SK-N-SH treated with all-trans-retinoic acid at 6 μM for 48 hours (cell line): Measurements from ENCODE around the gene CHTF18.

Experiments used
- ATAC-seq: fragments of 200-7000 bp; cut with Tn5 transposase; 3 replicates; pipeline ENCODE4 v1.9.1; 2020; ENCODE audit warnings: mild to moderate bottlenecking, moderate library complexity
- ARNTL ChIP-seq: fragments of 450-650 bp; formaldehyde crosslinking; IDR thresholded peaks from 2 replicates; pipeline ENCODE4 v1.5.0; 2020; ENCODE audit warnings: low read depth, mild to moderate bottlenecking, moderate library complexity, borderline replicate concordance
- CSDC2 ChIP-seq: fragments of 250-450 bp; sonication (Bioruptor Pico); IDR thresholded peaks from 2 replicates; pipeline ENCODE4 v1.5.0; 2020; ENCODE audit warnings: mild to moderate bottlenecking, moderate library complexity
- ESRRG ChIP-seq: fragments of 250-450 bp; sonication (Bioruptor Pico); IDR thresholded peaks from 2 replicates; pipeline ENCODE4 v1.6.1; 2021; ENCODE audit warnings: mild to moderate bottlenecking
- GLIS3 ChIP-seq: fragments of 250-450 bp; sonication (Bioruptor Pico); IDR thresholded peaks from 2 replicates; pipeline ENCODE4 v1.5.0; 2020; ENCODE audit warnings: mild to moderate bottlenecking, moderate library complexity
- ISL1 ChIP-seq: fragments of 250-450 bp; sonication (Bioruptor Pico); IDR thresholded peaks from 2 replicates; pipeline ENCODE4 v2.1.2; 2022; ENCODE audit warnings: mild to moderate bottlenecking, moderate library complexity
- OSR1 ChIP-seq: fragments of 250-450 bp; sonication (Bioruptor Pico); IDR thresholded peaks from 2 replicates; pipeline ENCODE4 v1.8.0; 2022; ENCODE audit warnings: moderate library complexity, mild to moderate bottlenecking, inconsistent platforms
- PPARA ChIP-seq: fragments of 250-450 bp; sonication (Bioruptor Pico); IDR thresholded peaks from 2 replicates; pipeline ENCODE4 v1.5.0; 2020; ENCODE audit warnings: mild to moderate bottlenecking, borderline replicate concordance
- RARB ChIP-seq: fragments of 250-450 bp; sonication (Bioruptor Pico); IDR thresholded peaks from 2 replicates; pipeline ENCODE4 v1.8.0; 2021; ENCODE audit warnings: mild to moderate bottlenecking, moderate library complexity
- TCF4 ChIP-seq: fragments of 250-450 bp; sonication (Bioruptor Pico); IDR thresholded peaks from 2 replicates; pipeline ENCODE4 v1.8.0; 2021; ENCODE audit warnings: mild to moderate bottlenecking, moderate library complexity, borderline replicate concordance
- TOX ChIP-seq: fragments of 250-450 bp; sonication (Bioruptor Pico); IDR thresholded peaks from 2 replicates; pipeline ENCODE4 v1.8.0; 2021; ENCODE audit warnings: mild to moderate bottlenecking, moderate library complexity, borderline replicate concordance
- ZC3H10 ChIP-seq: fragments of 250-450 bp; sonication (Bioruptor Pico); IDR thresholded peaks from 2 replicates; pipeline ENCODE4 v1.5.1; 2021; ENCODE audit warnings: mild to moderate bottlenecking, moderate library complexity
- ZFP3 ChIP-seq: fragments of 250-450 bp; sonication (Bioruptor Pico); IDR thresholded peaks from 2 replicates; pipeline ENCODE4 v1.5.0; 2020; ENCODE audit warnings: mild to moderate bottlenecking, moderate library complexity
- ZFP30 ChIP-seq: fragments of 450-650 bp; formaldehyde crosslinking; IDR thresholded peaks from 2 replicates; pipeline ENCODE4 v1.5.0; 2022; ENCODE audit warnings: mild to moderate bottlenecking, moderate library complexity
- ZNF565 ChIP-seq: fragments of 450-650 bp; formaldehyde crosslinking; conservative IDR thresholded peaks from 2 replicates; pipeline ENCODE4 v1.5.0; 2020; ENCODE audit warnings: low read depth, mild to moderate bottlenecking, moderate library complexity
- ZNF70 ChIP-seq: fragments of 450-650 bp; formaldehyde crosslinking; IDR thresholded peaks from 2 replicates; pipeline ENCODE4 v1.5.0; 2020; ENCODE audit warnings: mild to moderate bottlenecking, moderate library complexity
- ZNF8 ChIP-seq: fragments of 450-650 bp; formaldehyde crosslinking; IDR thresholded peaks from 2 replicates; pipeline ENCODE4 v1.5.0; 2020; ENCODE audit warnings: mild to moderate bottlenecking, moderate library complexity
- TF ChIP-seq, protein P1 (sequence below): fragments of 250-450 bp; sonication (Bioruptor Pico); IDR thresholded peaks from 2 replicates; pipeline ENCODE4 v1.5.1; 2020; ENCODE audit warnings: low read depth, mild to moderate bottlenecking, moderate library complexity
- TF ChIP-seq, protein P2 (sequence below): fragments of 250-450 bp; sonication (Bioruptor Pico); IDR thresholded peaks from 2 replicates; pipeline ENCODE4 v1.8.0; 2021; ENCODE audit warnings: low read depth, mild to moderate bottlenecking, moderate library complexity, borderline replicate concordance
- TF ChIP-seq, protein P3 (sequence below): fragments of 250-450 bp; sonication (Bioruptor Pico); IDR thresholded peaks from 2 replicates; pipeline ENCODE4 v1.5.0; 2020; ENCODE audit warnings: mild to moderate bottlenecking, moderate library complexity
- TF ChIP-seq, protein P4 (sequence below): fragments of 250-450 bp; sonication (Bioruptor Pico); IDR thresholded peaks from 2 replicates; pipeline ENCODE4 v1.8.0; 2020; ENCODE audit warnings: mild to moderate bottlenecking, moderate library complexity, borderline replicate concordance

CHTF18 gene

GRCh38 chr16:838741-839140, 50.3 kb downstream of the CHTF18 start:
- TF ChIP-seq, protein P1, sequence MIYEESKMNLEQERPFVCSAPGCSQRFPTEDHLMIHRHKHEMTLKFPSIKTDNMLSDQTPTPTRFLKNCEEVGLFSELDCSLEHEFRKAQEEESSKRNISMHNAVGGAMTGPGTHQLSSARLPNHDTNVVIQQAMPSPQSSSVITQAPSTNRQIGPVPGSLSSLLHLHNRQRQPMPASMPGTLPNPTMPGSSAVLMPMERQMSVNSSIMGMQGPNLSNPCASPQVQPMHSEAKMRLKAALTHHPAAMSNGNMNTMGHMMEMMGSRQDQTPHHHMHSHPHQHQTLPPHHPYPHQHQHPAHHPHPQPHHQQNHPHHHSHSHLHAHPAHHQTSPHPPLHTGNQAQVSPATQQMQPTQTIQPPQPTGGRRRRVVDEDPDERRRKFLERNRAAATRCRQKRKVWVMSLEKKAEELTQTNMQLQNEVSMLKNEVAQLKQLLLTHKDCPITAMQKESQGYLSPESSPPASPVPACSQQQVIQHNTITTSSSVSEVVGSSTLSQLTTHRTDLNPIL (CRISPR knock-in tag): no peak
- no peak for TF ChIP-seq OSR1 (CRISPR knock-in tag)
- TF ChIP-seq, protein P2, sequence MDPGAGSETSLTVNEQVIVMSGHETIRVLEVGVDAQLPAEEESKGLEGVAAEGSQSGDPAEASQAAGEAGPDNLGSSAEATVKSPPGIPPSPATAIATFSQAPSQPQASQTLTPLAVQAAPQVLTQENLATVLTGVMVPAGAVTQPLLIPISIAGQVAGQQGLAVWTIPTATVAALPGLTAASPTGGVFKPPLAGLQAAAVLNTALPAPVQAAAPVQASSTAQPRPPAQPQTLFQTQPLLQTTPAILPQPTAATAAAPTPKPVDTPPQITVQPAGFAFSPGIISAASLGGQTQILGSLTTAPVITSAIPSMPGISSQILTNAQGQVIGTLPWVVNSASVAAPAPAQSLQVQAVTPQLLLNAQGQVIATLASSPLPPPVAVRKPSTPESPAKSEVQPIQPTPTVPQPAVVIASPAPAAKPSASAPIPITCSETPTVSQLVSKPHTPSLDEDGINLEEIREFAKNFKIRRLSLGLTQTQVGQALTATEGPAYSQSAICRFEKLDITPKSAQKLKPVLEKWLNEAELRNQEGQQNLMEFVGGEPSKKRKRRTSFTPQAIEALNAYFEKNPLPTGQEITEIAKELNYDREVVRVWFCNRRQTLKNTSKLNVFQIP (CRISPR knock-in tag): no peak
- no peak for TF ChIP-seq ZFP30 (CRISPR knock-in tag)
- TF ChIP-seq ZNF70 (CRISPR knock-in tag): no peak
- TF ChIP-seq, protein P3, sequence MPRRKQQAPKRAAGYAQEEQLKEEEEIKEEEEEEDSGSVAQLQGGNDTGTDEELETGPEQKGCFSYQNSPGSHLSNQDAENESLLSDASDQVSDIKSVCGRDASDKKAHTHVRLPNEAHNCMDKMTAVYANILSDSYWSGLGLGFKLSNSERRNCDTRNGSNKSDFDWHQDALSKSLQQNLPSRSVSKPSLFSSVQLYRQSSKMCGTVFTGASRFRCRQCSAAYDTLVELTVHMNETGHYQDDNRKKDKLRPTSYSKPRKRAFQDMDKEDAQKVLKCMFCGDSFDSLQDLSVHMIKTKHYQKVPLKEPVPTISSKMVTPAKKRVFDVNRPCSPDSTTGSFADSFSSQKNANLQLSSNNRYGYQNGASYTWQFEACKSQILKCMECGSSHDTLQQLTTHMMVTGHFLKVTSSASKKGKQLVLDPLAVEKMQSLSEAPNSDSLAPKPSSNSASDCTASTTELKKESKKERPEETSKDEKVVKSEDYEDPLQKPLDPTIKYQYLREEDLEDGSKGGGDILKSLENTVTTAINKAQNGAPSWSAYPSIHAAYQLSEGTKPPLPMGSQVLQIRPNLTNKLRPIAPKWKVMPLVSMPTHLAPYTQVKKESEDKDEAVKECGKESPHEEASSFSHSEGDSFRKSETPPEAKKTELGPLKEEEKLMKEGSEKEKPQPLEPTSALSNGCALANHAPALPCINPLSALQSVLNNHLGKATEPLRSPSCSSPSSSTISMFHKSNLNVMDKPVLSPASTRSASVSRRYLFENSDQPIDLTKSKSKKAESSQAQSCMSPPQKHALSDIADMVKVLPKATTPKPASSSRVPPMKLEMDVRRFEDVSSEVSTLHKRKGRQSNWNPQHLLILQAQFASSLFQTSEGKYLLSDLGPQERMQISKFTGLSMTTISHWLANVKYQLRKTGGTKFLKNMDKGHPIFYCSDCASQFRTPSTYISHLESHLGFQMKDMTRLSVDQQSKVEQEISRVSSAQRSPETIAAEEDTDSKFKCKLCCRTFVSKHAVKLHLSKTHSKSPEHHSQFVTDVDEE (CRISPR knock-in tag): no peak
- no peak for TF ChIP-seq TCF4 (CRISPR knock-in tag)
- TF ChIP-seq RARB (CRISPR knock-in tag): no peak
- no peak for TF ChIP-seq TOX
- TF ChIP-seq, protein P4, sequence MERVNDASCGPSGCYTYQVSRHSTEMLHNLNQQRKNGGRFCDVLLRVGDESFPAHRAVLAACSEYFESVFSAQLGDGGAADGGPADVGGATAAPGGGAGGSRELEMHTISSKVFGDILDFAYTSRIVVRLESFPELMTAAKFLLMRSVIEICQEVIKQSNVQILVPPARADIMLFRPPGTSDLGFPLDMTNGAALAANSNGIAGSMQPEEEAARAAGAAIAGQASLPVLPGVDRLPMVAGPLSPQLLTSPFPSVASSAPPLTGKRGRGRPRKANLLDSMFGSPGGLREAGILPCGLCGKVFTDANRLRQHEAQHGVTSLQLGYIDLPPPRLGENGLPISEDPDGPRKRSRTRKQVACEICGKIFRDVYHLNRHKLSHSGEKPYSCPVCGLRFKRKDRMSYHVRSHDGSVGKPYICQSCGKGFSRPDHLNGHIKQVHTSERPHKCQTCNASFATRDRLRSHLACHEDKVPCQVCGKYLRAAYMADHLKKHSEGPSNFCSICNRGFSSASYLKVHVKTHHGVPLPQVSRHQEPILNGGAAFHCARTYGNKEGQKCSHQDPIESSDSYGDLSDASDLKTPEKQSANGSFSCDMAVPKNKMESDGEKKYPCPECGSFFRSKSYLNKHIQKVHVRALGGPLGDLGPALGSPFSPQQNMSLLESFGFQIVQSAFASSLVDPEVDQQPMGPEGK (CRISPR knock-in tag): no peak
- TF ChIP-seq CSDC2 (CRISPR knock-in tag): no peak
- TF ChIP-seq PPARA (CRISPR knock-in tag): no peak
- no peak for TF ChIP-seq ESRRG
- TF ChIP-seq ZC3H10: no peak
- no peak for ATAC-seq

- TF ChIP-seq ESRRG (no peak), ISL1 (CRISPR knock-in tag) (no peak), GLIS3 (CRISPR knock-in tag) (no peak), ZC3H10 (no peak), CSDC2 (CRISPR knock-in tag) (no peak), ZNF70 (CRISPR knock-in tag) (no peak), ZFP30 (CRISPR knock-in tag) (no peak), ZFP3 (CRISPR knock-in tag) (no peak), RARB (CRISPR knock-in tag) (no peak), ZNF565 (CRISPR knock-in tag) (no peak)
Observed at GRCh38 chr16:839643-840408, 51.4 kb downstream of the CHTF18 start.

GRCh38 chr16:840561-841454, 52.4 kb downstream of the CHTF18 start:
- ATAC-seq: no peak
- TF ChIP-seq ZC3H10: no peak
- TF ChIP-seq, protein P4 (CRISPR knock-in tag): no peak
- TF ChIP-seq, protein P3 (CRISPR knock-in tag): no peak
- TF ChIP-seq, protein P2 (CRISPR knock-in tag): no peak
- no peak for TF ChIP-seq PPARA (CRISPR knock-in tag)
- TF ChIP-seq TCF4 (CRISPR knock-in tag): no peak
- no peak for TF ChIP-seq RARB (CRISPR knock-in tag)
- TF ChIP-seq ZFP30 (CRISPR knock-in tag): no peak
- no peak for TF ChIP-seq GLIS3 (CRISPR knock-in tag)
- TF ChIP-seq ZNF8 (CRISPR knock-in tag): no peak
- TF ChIP-seq ESRRG: no peak
- no peak for TF ChIP-seq ARNTL (CRISPR knock-in tag)

More at GRCh38 chr16:839643-840408, 51.4 kb downstream of the CHTF18 start:
- ATAC-seq: no peak; the same call in 2 of the 3 replicates
